ENCODE measurements around the gene DUSP11. TPM values are rescaled to one million over a fixed set of nuclear protein-coding genes. Genes with fewer than 3 reads are reported as not detected.

Gene DUSP11
- total and polyA plus RNA-seq, 2 of the 13 experiments (the other 11 are each of a cell fraction or from before 2014, with no cell fraction given), result 30.5 to 36.2 TPM

DNA sequence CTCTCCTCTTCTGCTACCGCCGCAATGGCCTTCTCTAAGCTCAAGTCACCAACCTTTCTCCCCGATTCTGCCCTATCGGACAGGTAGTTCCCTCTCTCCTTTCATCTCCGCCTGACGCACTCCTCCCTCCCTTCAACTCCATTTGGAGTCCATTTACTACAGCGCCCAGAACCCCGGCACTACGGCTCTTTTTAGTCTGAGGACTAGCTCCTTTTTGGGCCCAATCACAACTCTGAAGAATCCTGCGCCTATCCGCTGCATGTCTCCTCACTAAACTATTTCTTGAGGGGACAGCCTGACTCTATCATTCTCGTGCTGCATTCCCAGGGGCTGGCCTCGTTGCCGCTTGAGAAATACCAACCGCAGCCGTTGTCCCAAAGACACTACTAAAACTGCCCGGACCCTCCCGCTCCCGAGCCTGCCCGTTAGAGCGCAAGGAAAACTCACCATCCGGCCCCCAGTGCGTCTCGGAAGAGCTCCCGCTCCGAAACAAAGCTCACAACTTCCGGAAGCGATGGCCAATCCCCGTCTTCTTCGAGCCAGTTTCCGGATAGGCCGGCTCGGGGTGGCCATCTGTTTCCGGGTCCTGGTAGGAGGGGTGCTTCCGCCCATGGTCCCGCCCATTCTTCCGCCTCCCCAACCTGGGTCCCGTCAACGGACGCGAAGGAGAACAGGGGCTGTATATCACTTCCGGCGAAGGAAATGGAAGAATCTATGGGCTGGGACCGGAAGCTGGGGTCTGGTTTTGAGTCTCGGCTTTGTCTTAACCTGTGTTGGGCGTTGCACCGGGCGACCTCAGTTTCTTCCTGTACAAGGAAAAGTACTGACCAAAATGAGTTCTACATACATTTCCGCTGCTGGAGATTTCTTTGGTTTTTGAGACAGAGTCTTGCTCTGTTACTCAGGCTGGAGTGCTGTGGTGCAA lies 42.8 kb downstream of the DUSP11 start, which contains the start of gene TPRKB (continued):
- TF ChIP-seq IKZF4 (CRISPR knock-in tag; IDR thresholded peaks at IDR 0.05; ENCODE audit: borderline replicate concordance, low read depth, not compliant biosample characterization) (peak; percentile 75), ISL2 (CRISPR knock-in tag; IDR thresholded peaks at IDR 0.05) (no peak; the same call in 1 of the 2 replicates), ARID2 (CRISPR knock-in tag; IDR thresholded peaks at IDR 0.05; ENCODE audit: borderline replicate concordance) (no peak; the same call in 1 of the 2 replicates), ATF7-NPFF (CRISPR knock-in tag; IDR thresholded peaks at IDR 0.05; ENCODE audit: low read depth) (peak; percentile 47), GPN1 (CRISPR knock-in tag; IDR thresholded peaks at IDR 0.05; ENCODE audit: borderline replicate concordance) (no peak), CBX2 (IDR thresholded peaks at IDR 0.05; ENCODE audit: low read depth, low read length) (no peak), CBX2 (CRISPR knock-in tag; IDR thresholded peaks at IDR 0.05; ENCODE audit: low read depth) (no peak), CBX1 (IDR thresholded peaks at IDR 0.05; ENCODE audit: low read depth) (peak; percentile 97), NONO (IDR thresholded peaks at IDR 0.05) (no peak), NONO (CRISPR knock-in tag; conservative IDR thresholded peaks at IDR 0.05) (peak; percentile 91), ZNF10 (CRISPR knock-in tag; IDR thresholded peaks at IDR 0.05; ENCODE audit: borderline replicate concordance, low read depth) (no peak), PITX1 (CRISPR knock-in tag; IDR thresholded peaks at IDR 0.05) (peak; percentile 49; the same call in 1 of the 2 replicates), SPEN (CRISPR knock-in tag; IDR thresholded peaks at IDR 0.05; ENCODE audit: low read depth) (peak; percentile 96), KDM2A (CRISPR knock-in tag; IDR thresholded peaks at IDR 0.05; ENCODE audit: borderline replicate concordance, low read depth) (peak; percentile 99), ZNF180 (CRISPR knock-in tag; IDR thresholded peaks at IDR 0.05; ENCODE audit: borderline replicate concordance, low read depth) (no peak), ZFP1 (CRISPR knock-in tag; IDR thresholded peaks at IDR 0.05) (peak; percentile 24; the same call in 1 of the 2 replicates)
- TF ChIP-seq, protein P1, sequence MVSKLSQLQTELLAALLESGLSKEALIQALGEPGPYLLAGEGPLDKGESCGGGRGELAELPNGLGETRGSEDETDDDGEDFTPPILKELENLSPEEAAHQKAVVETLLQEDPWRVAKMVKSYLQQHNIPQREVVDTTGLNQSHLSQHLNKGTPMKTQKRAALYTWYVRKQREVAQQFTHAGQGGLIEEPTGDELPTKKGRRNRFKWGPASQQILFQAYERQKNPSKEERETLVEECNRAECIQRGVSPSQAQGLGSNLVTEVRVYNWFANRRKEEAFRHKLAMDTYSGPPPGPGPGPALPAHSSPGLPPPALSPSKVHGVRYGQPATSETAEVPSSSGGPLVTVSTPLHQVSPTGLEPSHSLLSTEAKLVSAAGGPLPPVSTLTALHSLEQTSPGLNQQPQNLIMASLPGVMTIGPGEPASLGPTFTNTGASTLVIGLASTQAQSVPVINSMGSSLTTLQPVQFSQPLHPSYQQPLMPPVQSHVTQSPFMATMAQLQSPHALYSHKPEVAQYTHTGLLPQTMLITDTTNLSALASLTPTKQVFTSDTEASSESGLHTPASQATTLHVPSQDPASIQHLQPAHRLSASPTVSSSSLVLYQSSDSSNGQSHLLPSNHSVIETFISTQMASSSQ (IDR thresholded peaks at IDR 0.05; ENCODE audit: low read depth), result no peak
- TF ChIP-seq, protein P1 (CRISPR knock-in tag; IDR thresholded peaks at IDR 0.05; ENCODE audit: borderline replicate concordance), result peak; percentile 83; the same call in 1 of the 2 replicates
- TF ChIP-seq, protein P2, sequence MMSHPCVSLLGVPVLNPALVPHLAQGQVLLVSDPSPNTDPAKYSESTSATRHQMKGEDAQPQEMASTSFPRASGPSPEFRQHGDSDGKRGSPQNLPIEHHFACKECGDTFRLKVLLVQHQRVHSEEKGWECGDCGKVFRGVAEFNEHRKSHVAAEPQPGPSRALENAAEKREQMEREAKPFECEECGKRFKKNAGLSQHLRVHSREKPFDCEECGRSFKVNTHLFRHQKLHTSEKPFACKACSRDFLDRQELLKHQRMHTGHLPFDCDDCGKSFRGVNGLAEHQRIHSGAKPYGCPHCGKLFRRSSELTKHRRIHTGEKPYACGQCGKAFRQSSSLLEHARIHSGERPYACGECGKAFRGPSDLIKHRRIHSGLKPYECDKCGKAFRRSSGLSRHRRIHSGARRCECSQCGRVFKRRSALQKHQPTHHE (CRISPR knock-in tag; IDR thresholded peaks at IDR 0.05; ENCODE audit: borderline replicate concordance), result peak; percentile 87; the same call in 1 of the 2 replicates
- TF ChIP-seq, protein P3, sequence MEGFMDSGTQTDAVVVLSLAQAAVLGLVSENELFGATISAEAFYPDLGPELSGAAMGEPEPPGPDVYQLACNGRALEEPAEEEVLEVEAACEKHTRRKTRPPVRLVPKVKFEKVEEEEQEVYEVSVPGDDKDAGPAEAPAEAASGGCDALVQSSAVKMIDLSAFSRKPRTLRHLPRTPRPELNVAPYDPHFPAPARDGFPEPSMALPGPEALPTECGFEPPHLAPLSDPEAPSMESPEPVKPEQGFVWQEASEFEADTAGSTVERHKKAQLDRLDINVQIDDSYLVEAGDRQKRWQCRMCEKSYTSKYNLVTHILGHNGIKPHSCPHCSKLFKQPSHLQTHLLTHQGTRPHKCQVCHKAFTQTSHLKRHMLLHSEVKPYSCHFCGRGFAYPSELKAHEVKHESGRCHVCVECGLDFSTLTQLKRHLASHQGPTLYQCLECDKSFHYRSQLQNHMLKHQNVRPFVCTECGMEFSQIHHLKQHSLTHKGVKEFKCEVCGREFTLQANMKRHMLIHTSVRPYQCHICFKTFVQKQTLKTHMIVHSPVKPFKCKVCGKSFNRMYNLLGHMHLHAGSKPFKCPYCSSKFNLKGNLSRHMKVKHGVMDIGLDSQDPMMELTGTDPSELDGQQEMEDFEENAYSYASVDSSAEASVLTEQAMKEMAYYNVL (CRISPR knock-in tag; IDR thresholded peaks at IDR 0.05; ENCODE audit: borderline replicate concordance), result peak; percentile 88; the same call in 1 of the 2 replicates
